Measurements from ENCODE around the gene STX16.

The STX16 gene

GRCh38 chr20:58610071-58610800, 40.8 kb upstream of the STX16 start:
- no peaks in the 10 kb centered on the region for H3K27me3 ChIP-seq
- no peak overlapping the region for H3K27ac ChIP-seq

GRCh38 chr20:58610811-58611210, 40.3 kb upstream of the STX16 start:
- TF ChIP-seq Cebpa-rat (IDR thresholded peaks at IDR 0.05): no peak
- no peak overlapping the region for H3K9ac ChIP-seq
- no peaks in the 10 kb centered on the region for H3K27me3 ChIP-seq

More at GRCh38 chr20:58610071-58610800, 40.8 kb upstream of the STX16 start:
- no peaks in the 10 kb centered on the region for H3K9me3 ChIP-seq
- no peak for TF ChIP-seq Cebpa-rat (IDR thresholded peaks at IDR 0.05)
- H3K4me3 ChIP-seq: no peak overlapping the region
- H3K36me3 ChIP-seq: no peaks in the 10 kb centered on the region
- H4K20me1 ChIP-seq: no peaks in the 10 kb centered on the region
- peaks cover 6% of the 10 kb centered on the region; the same call in 1 of the 2 replicates for H3K4me1 ChIP-seq
- no peak overlapping the region for H3K4me2 ChIP-seq
- H3K9ac ChIP-seq: no peak overlapping the region

GRCh38 chr20:58611236-58612030, 39.6 kb upstream of the STX16 start:
- no peak overlapping the region for H3K4me3 ChIP-seq
- H3K27ac ChIP-seq: 0 out of 2 replicates have a peak overlapping the region, but pooled peaks have one; percentile 38
- H3K9ac ChIP-seq: no peak overlapping the region
- no peaks in the 10 kb centered on the region for H4K20me1 ChIP-seq
- no peak for TF ChIP-seq Cebpa-rat (IDR thresholded peaks at IDR 0.05)
- no peak overlapping the region for H3K4me2 ChIP-seq
- H3K9me3 ChIP-seq: no peaks in the 10 kb centered on the region
- H3K4me1 ChIP-seq: peaks cover 6% of the 10 kb centered on the region; the same call in 1 of the 2 replicates
- H3K36me3 ChIP-seq: no peaks in the 10 kb centered on the region
- H3K27me3 ChIP-seq: no peaks in the 10 kb centered on the region

More at GRCh38 chr20:58610811-58611210, 40.3 kb upstream of the STX16 start:
- H3K9me3 ChIP-seq: no peaks in the 10 kb centered on the region
- H4K20me1 ChIP-seq: no peaks in the 10 kb centered on the region
- H3K36me3 ChIP-seq: no peaks in the 10 kb centered on the region
- no peak overlapping the region for H3K27ac ChIP-seq
- peaks cover 6% of the 10 kb centered on the region; the same call in 1 of the 2 replicates for H3K4me1 ChIP-seq
- no peak overlapping the region for H3K4me2 ChIP-seq
- H3K4me3 ChIP-seq: no peak overlapping the region

GRCh38 chr20:58612121-58612691, 38.9 kb upstream of the STX16 start:
- no peak for TF ChIP-seq Cebpa-rat (IDR thresholded peaks at IDR 0.05)
- H3K27ac ChIP-seq: no peak overlapping the region

GRCh38 chr20:58613061-58613854, 37.8 kb upstream of the STX16 start:
- no peaks in the 10 kb centered on the region for H3K9me3 ChIP-seq
- H3K27me3 ChIP-seq: no peaks in the 10 kb centered on the region
- H3K27ac ChIP-seq: no peak overlapping the region
- H3K36me3 ChIP-seq: no peaks in the 10 kb centered on the region
- no peak overlapping the region for H3K9ac ChIP-seq
- H3K4me1 ChIP-seq: peaks cover 2% of the 10 kb centered on the region; the same call in 1 of the 2 replicates
- no peak overlapping the region for H3K4me2 ChIP-seq
- TF ChIP-seq Cebpa-rat (IDR thresholded peaks at IDR 0.05): no peak
- no peak overlapping the region for H3K4me3 ChIP-seq
- no peaks in the 10 kb centered on the region for H4K20me1 ChIP-seq

More at GRCh38 chr20:58612121-58612691, 38.9 kb upstream of the STX16 start:
- no peak overlapping the region for H3K9ac ChIP-seq
- peaks cover 6% of the 10 kb centered on the region; the same call in 1 of the 2 replicates for H3K4me1 ChIP-seq
- H3K36me3 ChIP-seq: no peaks in the 10 kb centered on the region
- no peaks in the 10 kb centered on the region for H4K20me1 ChIP-seq
- H3K27me3 ChIP-seq: no peaks in the 10 kb centered on the region
- H3K4me3 ChIP-seq: no peak overlapping the region
- H3K4me2 ChIP-seq: no peak overlapping the region
- H3K9me3 ChIP-seq: no peaks in the 10 kb centered on the region

- no peak overlapping the region for H3K27ac ChIP-seq
- no peak overlapping the region for H3K4me3 ChIP-seq
- H3K4me1 ChIP-seq: peaks cover 6% of the 10 kb centered on the region
- H3K9me3 ChIP-seq: no peaks in the 10 kb centered on the region
- no peaks in the 10 kb centered on the region for H3K36me3 ChIP-seq
- H3K4me2 ChIP-seq: no peak overlapping the region
- no peak overlapping the region for H3K9ac ChIP-seq
- TF ChIP-seq Cebpa-rat (IDR thresholded peaks at IDR 0.05): no peak
- H3K27me3 ChIP-seq: no peaks in the 10 kb centered on the region
- no peaks in the 10 kb centered on the region for H4K20me1 ChIP-seq
Measured at GRCh38 chr20:58614366-58614765, 36.7 kb upstream of the STX16 start.

- Histone ChIP-seq H3K4me1 (peaks cover 13% of the 10 kb centered on the region), H3K4me2 (no peak overlapping the region), H3K9me3 (no peaks in the 10 kb centered on the region), H3K27me3 (no peaks in the 10 kb centered on the region), H3K27ac (no peak overlapping the region), H3K4me3 (no peak overlapping the region), H3K36me3 (no peaks in the 10 kb centered on the region), H3K9ac (no peak overlapping the region), H4K20me1 (no peaks in the 10 kb centered on the region)
- TF ChIP-seq Cebpa-rat (IDR thresholded peaks at IDR 0.05): no peak
Measured at GRCh38 chr20:58614984-58615760, 35.9 kb upstream of the STX16 start.

- TF ChIP-seq Cebpa-rat (IDR thresholded peaks at IDR 0.05): no peak
- no peaks in the 10 kb centered on the region for H3K9me3 ChIP-seq
- H4K20me1 ChIP-seq: no peaks in the 10 kb centered on the region
- H3K4me3 ChIP-seq: no peak overlapping the region
- H3K9ac ChIP-seq: no peak overlapping the region
- H3K36me3 ChIP-seq: no peaks in the 10 kb centered on the region
- peaks cover 13% of the 10 kb centered on the region for H3K4me1 ChIP-seq
- no peak overlapping the region for H3K4me2 ChIP-seq
- no peaks in the 10 kb centered on the region for H3K27me3 ChIP-seq
- no peak overlapping the region for H3K27ac ChIP-seq
Measured at GRCh38 chr20:58616411-58616810, 34.7 kb upstream of the STX16 start.

GRCh38 chr20:58617158-58617557, 33.9 kb upstream of the STX16 start:
- peaks cover 13% of the 10 kb centered on the region for H3K4me1 ChIP-seq
- no peaks in the 10 kb centered on the region for H3K27me3 ChIP-seq
- H3K4me2 ChIP-seq: no peak overlapping the region
- no peaks in the 10 kb centered on the region for H4K20me1 ChIP-seq
- H3K27ac ChIP-seq: no peak overlapping the region
- H3K4me3 ChIP-seq: no peak overlapping the region
- H3K36me3 ChIP-seq: no peaks in the 10 kb centered on the region
- no peak overlapping the region for H3K9ac ChIP-seq
- no peak for TF ChIP-seq Cebpa-rat (IDR thresholded peaks at IDR 0.05)
- H3K9me3 ChIP-seq: no peaks in the 10 kb centered on the region
